ENCODE results near the gene GPR3.

GRCh38 chr1:27357281-27358037, 35.0 kb upstream of the GPR3 start:
- TF ChIP-seq POLR2AphosphoS5 (IDR thresholded peaks at IDR 0.05; ENCODE audit: low read depth, low read length), result no peak
- TF ChIP-seq TAF1 (IDR thresholded peaks at IDR 0.05; ENCODE audit: low read depth, low read length), result no peak
- no peak for TF ChIP-seq POLR2A (IDR thresholded peaks at IDR 0.05; ENCODE audit: low read depth, low read length)
- no peak for TF ChIP-seq SPI1 (IDR thresholded peaks at IDR 0.05; ENCODE audit: low read depth, low read length)
- TF ChIP-seq POU2F2 (IDR thresholded peaks at IDR 0.05; ENCODE audit: low read depth, low read length), result no peak
- TF ChIP-seq PAX5 (IDR thresholded peaks at IDR 0.05; ENCODE audit: insufficient read depth, low read length, severe bottlenecking), result no peak
